GM23338 (cell line): ENCODE results near the gene SF3B3. TPM values are rescaled to one million over a fixed set of nuclear protein-coding genes. Genes with fewer than 3 reads are reported as not detected.

Source experiments
- ATAC-seq: fragments of 200-7000 bp; cut with Tn5 transposase; 3 replicates; pipeline ENCODE4 v1.9.1; 2020
- DNase-seq: peaks from one replicate; pipeline ENCODE4 v3.0.0-alpha.2; 2015; ENCODE audit warnings: low spot score
- H2AFZ ChIP-seq: fragments of 200-600 bp; sonication (generic); 2 replicates; pipeline ENCODE4 v1.8.0; 2016; ENCODE audit warnings: antibody characterized with exemption, mild to moderate bottlenecking, moderate library complexity
- H3F3A ChIP-seq: fragments of 200-600 bp; sonication (generic); replicated peaks from 2 replicates; pipeline ENCODE4 v1.8.0; 2017; ENCODE audit warnings: antibody characterized with exemption, mixed run types, low read depth
- H3K27ac ChIP-seq: fragments of 200-600 bp; sonication (generic); 2 replicates; pipeline ENCODE4 v1.6.1; 2016; ENCODE audit warnings: low read depth
- H3K27me3 ChIP-seq: fragments of 200-600 bp; sonication (generic); 2 replicates; pipeline ENCODE4 v1.8.0; 2016; ENCODE audit warnings: mild to moderate bottlenecking, mixed run types, moderate library complexity; ENCODE audit not compliant: insufficient read depth
- H3K36me3 ChIP-seq: fragments of 200-600 bp; sonication (generic); 2 replicates; pipeline ENCODE4 v1.8.0; 2016; ENCODE audit warnings: mild to moderate bottlenecking; ENCODE audit not compliant: insufficient read depth
- H3K4me1 ChIP-seq: fragments of 200-600 bp; sonication (generic); 2 replicates; pipeline ENCODE4 v1.8.0; 2016; ENCODE audit warnings: mild to moderate bottlenecking, moderate library complexity; ENCODE audit not compliant: insufficient read depth
- H3K4me2 ChIP-seq: fragments of 200-600 bp; sonication (generic); 2 replicates; pipeline ENCODE4 v1.7.1; 2017; ENCODE audit warnings: mixed run types
- H3K4me3 ChIP-seq: fragments of 200-600 bp; sonication (generic); 2 replicates; pipeline ENCODE4 v1.6.1; 2016; ENCODE audit warnings: mixed run types
- H3K79me2 ChIP-seq: fragments of 200-600 bp; sonication (generic); replicated peaks from 2 replicates; pipeline ENCODE4 v1.8.0; 2017; ENCODE audit warnings: mild to moderate bottlenecking; ENCODE audit not compliant: insufficient read depth
- H3K9me2 ChIP-seq: fragments of 200-600 bp; sonication (generic); 2 replicates; pipeline ENCODE4 v1.8.0; 2017; ENCODE audit not compliant: insufficient read depth
- H4K20me1 ChIP-seq: fragments of 200-600 bp; sonication (generic); replicated peaks from 2 replicates; pipeline ENCODE4 v1.8.0; 2017; ENCODE audit warnings: mild to moderate bottlenecking; ENCODE audit not compliant: insufficient read depth
- H3K27ac Mint-ChIP-seq: 2 replicates; pipeline ENCODE4 v1.8.0; 2020; ENCODE audit warnings: inconsistent platforms, mild to moderate bottlenecking, moderate library complexity, mixed read lengths
- H3K27me3 Mint-ChIP-seq: 3 replicates; pipeline ENCODE4 v1.8.0; 2022; ENCODE audit warnings: low read depth, mild to moderate bottlenecking, moderate library complexity, mixed read lengths, inconsistent platforms; ENCODE audit not compliant: insufficient read depth, poor library complexity
- H3K36me3 Mint-ChIP-seq: 3 replicates; pipeline ENCODE4 v1.8.0; 2021; ENCODE audit warnings: low read depth, mild to moderate bottlenecking, inconsistent platforms, moderate library complexity, mixed read lengths
- H3K4me1 Mint-ChIP-seq: 3 replicates; pipeline ENCODE4 v1.8.0; 2020; ENCODE audit warnings: mild to moderate bottlenecking, inconsistent platforms, mixed read lengths
- H3K4me3 Mint-ChIP-seq: 3 replicates; pipeline ENCODE4 v1.8.0; 2021; ENCODE audit warnings: moderate library complexity, mild to moderate bottlenecking, inconsistent platforms, mixed read lengths
- H3K9me3 Mint-ChIP-seq: 3 replicates; pipeline ENCODE4 v1.8.0; 2020; ENCODE audit warnings: moderate library complexity, mild to moderate bottlenecking, inconsistent platforms, mixed read lengths
- CREB1 ChIP-seq: fragments of 250-450 bp; sonication (Bioruptor Pico); IDR thresholded peaks from 2 replicates; pipeline ENCODE4 v1.5.0; 2020; ENCODE audit warnings: low read depth, mild to moderate bottlenecking, moderate library complexity
- CTCF ChIP-seq, 2 experiments: fragments of 200-600 bp in 1 of 2; sonication (generic) in 1 of 2; conservative IDR thresholded peaks; 2 replicates each; pipeline versions ENCODE4 v1.5.1 to v1.6.1; 2016 to 2017; ENCODE audit warnings: antibody characterized with exemption in 2 of 2, low read depth in 2 of 2, mild to moderate bottlenecking in 2 of 2, moderate library complexity in 1 of 2
- ETS1 ChIP-seq: IDR thresholded peaks from 2 replicates; pipeline ENCODE4 v1.6.1; 2016; ENCODE audit warnings: antibody characterized with exemption
- EZH2 ChIP-seq: fragments of 200-600 bp; sonication (generic); IDR thresholded peaks from one replicate; pipeline ENCODE4 v1.8.0; 2017; ENCODE audit warnings: antibody characterized with exemption, mild to moderate bottlenecking, low read depth; ENCODE audit not compliant: unreplicated experiment
- EZH2phosphoT487 ChIP-seq: fragments of 200-600 bp; sonication (generic); IDR thresholded peaks from one replicate; pipeline ENCODE4 v1.8.1; 2018; ENCODE audit warnings: antibody characterized with exemption; ENCODE audit not compliant: unreplicated experiment
- JUNB ChIP-seq: IDR thresholded peaks from one replicate; pipeline ENCODE4 v1.6.1; 2016; ENCODE audit warnings: antibody characterized with exemption; ENCODE audit not compliant: unreplicated experiment
- NANOG ChIP-seq: IDR thresholded peaks from 2 replicates; pipeline ENCODE4 v1.6.1; 2016; ENCODE audit warnings: antibody characterized with exemption, borderline replicate concordance
- POLR2AphosphoS5 ChIP-seq: IDR thresholded peaks from 2 replicates; pipeline ENCODE4 v1.6.1; 2016; ENCODE audit warnings: antibody characterized with exemption, low read depth
- REST ChIP-seq: IDR thresholded peaks from one replicate; pipeline ENCODE4 v1.6.1; 2018; ENCODE audit warnings: antibody characterized with exemption; ENCODE audit not compliant: unreplicated experiment
- STAT1 ChIP-seq: IDR thresholded peaks from one replicate; pipeline ENCODE4 v1.6.1; 2016; ENCODE audit warnings: antibody characterized with exemption; ENCODE audit not compliant: unreplicated experiment
- ZNF114 ChIP-seq: fragments of 250-450 bp; sonication (Bioruptor Pico); IDR thresholded peaks from 2 replicates; pipeline ENCODE4 v1.5.0; 2020; ENCODE audit warnings: mild to moderate bottlenecking, moderate library complexity
- ZNF331 ChIP-seq: fragments of 250-450 bp; sonication (Bioruptor Pico); IDR thresholded peaks from 2 replicates; pipeline ENCODE4 v1.5.0; 2020; ENCODE audit warnings: low read depth, mild to moderate bottlenecking, moderate library complexity
- polyA plus RNA-seq: library from polyadenylated mRNA; unstranded; fragments of >200 nt; fragmentation: Nextera tagmentation; extraction: Ambion mirVana; gene quantifications from 2 replicates; pipeline ENCODE4 v1.2.1, GENCODE V29; 2016
- total RNA-seq: library from RNA; depleted of rRNA; stranded (reverse); fragments of >200 nt; shearing (Covaris generic); gene quantifications from 2 replicates; pipeline ENCODE4 v1.2.3, GENCODE V29; 2014
- TF ChIP-seq, protein P1 (sequence below): fragments of 250-450 bp; sonication (Bioruptor Pico); IDR thresholded peaks from 2 replicates; pipeline ENCODE4 v1.5.0; 2020; ENCODE audit warnings: mild to moderate bottlenecking, moderate library complexity

Gene SF3B3
- total and polyA plus RNA-seq, 2 experiments from 2014 or later = 202 to 289 TPM

DNA sequence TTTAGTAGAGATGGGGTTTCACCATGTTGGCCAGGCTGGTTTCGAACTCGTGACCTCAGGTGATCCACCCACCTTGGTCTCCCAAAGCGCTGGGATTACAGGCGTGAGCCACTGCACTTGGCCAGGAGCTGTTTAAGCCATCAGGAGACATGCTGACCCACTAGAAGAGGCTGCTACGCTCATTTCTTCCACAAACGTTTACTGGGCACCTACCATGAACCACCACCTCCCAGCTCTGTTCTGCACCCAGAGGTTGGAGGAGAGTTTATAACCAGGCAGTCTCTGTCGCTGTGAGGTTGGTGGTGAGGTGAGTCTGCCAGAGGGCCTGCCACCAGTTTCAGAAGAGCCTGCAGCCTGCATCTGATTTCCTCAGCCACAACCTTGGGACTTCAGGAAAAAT lies 51.8 kb downstream of the SF3B3 start:
- Mint-ChIP-seq H3K9me3 (no peaks in the 10 kb centered on the region; the same call in 1 of the 3 replicates), H3K4me3 (no peak overlapping the region), H3K27me3 (peaks cover 19% of the 10 kb centered on the region), H3K4me1 (peaks cover 25% of the 10 kb centered on the region), H3K27ac (peak overlapping the region; percentile 78), H3K36me3 (peaks cover 49% of the 10 kb centered on the region)
- no peak overlapping the region for H3K4me3 ChIP-seq
- H4K20me1 ChIP-seq = peaks cover 39% of the 10 kb centered on the region
- H3K9me2 ChIP-seq = no peaks in the 10 kb centered on the region
- no peaks in the 10 kb centered on the region; the same call in 1 of the 2 replicates for H3K79me2 ChIP-seq
- ATAC-seq (no peak; the same call in 1 of the 3 replicates), DNase-seq (peak; percentile 24)
- no peaks in the 10 kb centered on the region for H3K27me3 ChIP-seq
- no peak for TF ChIP-seq ETS1
- no peak for TF ChIP-seq EZH2
- TF ChIP-seq JUNB = no peak
- TF ChIP-seq, protein P1, sequence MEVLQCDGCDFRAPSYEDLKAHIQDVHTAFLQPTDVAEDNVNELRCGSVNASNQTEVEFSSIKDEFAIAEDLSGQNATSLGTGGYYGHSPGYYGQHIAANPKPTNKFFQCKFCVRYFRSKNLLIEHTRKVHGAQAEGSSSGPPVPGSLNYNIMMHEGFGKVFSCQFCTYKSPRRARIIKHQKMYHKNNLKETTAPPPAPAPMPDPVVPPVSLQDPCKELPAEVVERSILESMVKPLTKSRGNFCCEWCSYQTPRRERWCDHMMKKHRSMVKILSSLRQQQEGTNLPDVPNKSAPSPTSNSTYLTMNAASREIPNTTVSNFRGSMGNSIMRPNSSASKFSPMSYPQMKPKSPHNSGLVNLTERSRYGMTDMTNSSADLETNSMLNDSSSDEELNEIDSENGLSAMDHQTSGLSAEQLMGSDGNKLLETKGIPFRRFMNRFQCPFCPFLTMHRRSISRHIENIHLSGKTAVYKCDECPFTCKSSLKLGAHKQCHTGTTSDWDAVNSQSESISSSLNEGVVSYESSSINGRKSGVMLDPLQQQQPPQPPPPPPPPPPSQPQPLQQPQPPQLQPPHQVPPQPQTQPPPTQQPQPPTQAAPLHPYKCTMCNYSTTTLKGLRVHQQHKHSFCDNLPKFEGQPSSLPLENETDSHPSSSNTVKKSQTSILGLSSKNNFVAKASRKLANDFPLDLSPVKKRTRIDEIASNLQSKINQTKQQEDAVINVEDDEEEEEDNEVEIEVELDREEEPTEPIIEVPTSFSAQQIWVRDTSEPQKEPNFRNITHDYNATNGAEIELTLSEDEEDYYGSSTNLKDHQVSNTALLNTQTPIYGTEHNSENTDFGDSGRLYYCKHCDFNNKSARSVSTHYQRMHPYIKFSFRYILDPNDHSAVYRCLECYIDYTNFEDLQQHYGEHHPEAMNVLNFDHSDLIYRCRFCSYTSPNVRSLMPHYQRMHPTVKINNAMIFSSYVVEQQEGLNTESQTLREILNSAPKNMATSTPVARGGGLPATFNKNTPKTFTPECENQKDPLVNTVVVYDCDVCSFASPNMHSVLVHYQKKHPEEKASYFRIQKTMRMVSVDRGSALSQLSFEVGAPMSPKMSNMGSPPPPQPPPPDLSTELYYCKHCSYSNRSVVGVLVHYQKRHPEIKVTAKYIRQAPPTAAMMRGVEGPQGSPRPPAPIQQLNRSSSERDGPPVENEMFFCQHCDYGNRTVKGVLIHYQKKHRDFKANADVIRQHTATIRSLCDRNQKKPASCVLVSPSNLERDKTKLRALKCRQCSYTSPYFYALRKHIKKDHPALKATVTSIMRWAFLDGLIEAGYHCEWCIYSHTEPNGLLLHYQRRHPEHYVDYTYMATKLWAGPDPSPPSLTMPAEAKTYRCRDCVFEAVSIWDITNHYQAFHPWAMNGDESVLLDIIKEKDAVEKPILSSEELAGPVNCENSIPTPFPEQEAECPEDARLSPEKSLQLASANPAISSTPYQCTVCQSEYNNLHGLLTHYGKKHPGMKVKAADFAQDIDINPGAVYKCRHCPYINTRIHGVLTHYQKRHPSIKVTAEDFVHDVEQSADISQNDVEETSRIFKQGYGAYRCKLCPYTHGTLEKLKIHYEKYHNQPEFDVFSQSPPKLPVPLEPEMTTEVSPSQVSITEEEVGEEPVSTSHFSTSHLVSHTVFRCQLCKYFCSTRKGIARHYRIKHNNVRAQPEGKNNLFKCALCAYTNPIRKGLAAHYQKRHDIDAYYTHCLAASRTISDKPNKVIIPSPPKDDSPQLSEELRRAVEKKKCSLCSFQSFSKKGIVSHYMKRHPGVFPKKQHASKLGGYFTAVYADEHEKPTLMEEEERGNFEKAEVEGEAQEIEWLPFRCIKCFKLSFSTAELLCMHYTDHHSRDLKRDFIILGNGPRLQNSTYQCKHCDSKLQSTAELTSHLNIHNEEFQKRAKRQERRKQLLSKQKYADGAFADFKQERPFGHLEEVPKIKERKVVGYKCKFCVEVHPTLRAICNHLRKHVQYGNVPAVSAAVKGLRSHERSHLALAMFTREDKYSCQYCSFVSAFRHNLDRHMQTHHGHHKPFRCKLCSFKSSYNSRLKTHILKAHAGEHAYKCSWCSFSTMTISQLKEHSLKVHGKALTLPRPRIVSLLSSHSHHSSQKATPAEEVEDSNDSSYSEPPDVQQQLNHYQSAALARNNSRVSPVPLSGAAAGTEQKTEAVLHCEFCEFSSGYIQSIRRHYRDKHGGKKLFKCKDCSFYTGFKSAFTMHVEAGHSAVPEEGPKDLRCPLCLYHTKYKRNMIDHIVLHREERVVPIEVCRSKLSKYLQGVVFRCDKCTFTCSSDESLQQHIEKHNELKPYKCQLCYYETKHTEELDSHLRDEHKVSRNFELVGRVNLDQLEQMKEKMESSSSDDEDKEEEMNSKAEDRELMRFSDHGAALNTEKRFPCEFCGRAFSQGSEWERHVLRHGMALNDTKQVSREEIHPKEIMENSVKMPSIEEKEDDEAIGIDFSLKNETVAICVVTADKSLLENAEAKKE (CRISPR knock-in tag) = no peak
- TF ChIP-seq CTCF (conservative IDR thresholded peaks at IDR 0.05; ENCODE audit: low read depth in 2 of 2) = no peak
- no peak for TF ChIP-seq EZH2phosphoT487
- no peak for TF ChIP-seq STAT1
- TF ChIP-seq ZNF114 (CRISPR knock-in tag) = no peak
- no peak for TF ChIP-seq CREB1 (CRISPR knock-in tag)
- no peak for TF ChIP-seq NANOG
- TF ChIP-seq ZNF331 (CRISPR knock-in tag) = no peak
- TF ChIP-seq REST = no peak
- TF ChIP-seq POLR2AphosphoS5 = no peak
- H3K4me2 ChIP-seq = no peak overlapping the region
- H3K36me3 ChIP-seq = peaks cover 28% of the 10 kb centered on the region
- peaks cover 7% of the 10 kb centered on the region for H3K4me1 ChIP-seq
- no peak overlapping the region for H2AFZ ChIP-seq
- peaks cover 56% of the 10 kb centered on the region for H3F3A ChIP-seq
- peak overlapping the region; percentile 87 for H3K27ac ChIP-seq
